Activated CD4-positive, alpha-beta memory T cell treated with anti-CD3 and anti-CD28 coated beads for 36 hours (primary cell): Measurements from ENCODE around the gene WDR47. TPM values are rescaled to one million over a fixed set of nuclear protein-coding genes. Genes with fewer than 3 reads are reported as not detected.

ENCODE experiments used
- CTCF ChIA-PET: fragments of 350-600 bp; sonication (Branson Sonifier 250); formaldehyde crosslinking; loops from one replicate; lab custom pipeline; 2021; ENCODE audit warnings: antibody characterized with exemption, inconsistent platforms; lab: Charles Lee
- POLR2A ChIA-PET: fragments of 350-600 bp; sonication (Branson Sonifier 250); formaldehyde crosslinking; loops from one replicate; lab custom pipeline; 2021; ENCODE audit warnings: antibody characterized with exemption; lab: Charles Lee
- DNase-seq: peaks from one replicate; pipeline ENCODE4 v3.0.0-alpha.2; 2020
- H3K27ac Mint-ChIP-seq: one replicate; pipeline ENCODE4 v1.8.0; 2021; ENCODE audit warnings: mixed read lengths
- H3K27me3 Mint-ChIP-seq: one replicate; pipeline ENCODE4 v1.8.0; 2021; ENCODE audit warnings: mixed read lengths
- H3K36me3 Mint-ChIP-seq: one replicate; pipeline ENCODE4 v1.8.0; 2021; ENCODE audit warnings: mixed read lengths
- H3K4me1 Mint-ChIP-seq: one replicate; pipeline ENCODE4 v1.8.0; 2021; ENCODE audit warnings: low read depth, mixed read lengths
- H3K4me3 Mint-ChIP-seq: one replicate; pipeline ENCODE4 v1.8.0; 2021; ENCODE audit warnings: mild to moderate bottlenecking, mixed read lengths
- H3K9me3 Mint-ChIP-seq: one replicate; pipeline ENCODE4 v1.8.0; 2021; ENCODE audit warnings: mixed read lengths
- intact Hi-C: fragments of 100-400 bp; cut with micrococcal nuclease; formaldehyde crosslinking; loops from one replicate; pipeline ENCODE4 v1.15.1; 2023
- total RNA-seq, 2 experiments: library from RNA; stranded (reverse); gene quantifications; one replicate each; pipeline ENCODE4 v1.2.3, GENCODE V29; 2021

The WDR47 gene
- 10 to 100 TPM; 10.1 to 11.4 TPM for total RNA-seq

DNA sequence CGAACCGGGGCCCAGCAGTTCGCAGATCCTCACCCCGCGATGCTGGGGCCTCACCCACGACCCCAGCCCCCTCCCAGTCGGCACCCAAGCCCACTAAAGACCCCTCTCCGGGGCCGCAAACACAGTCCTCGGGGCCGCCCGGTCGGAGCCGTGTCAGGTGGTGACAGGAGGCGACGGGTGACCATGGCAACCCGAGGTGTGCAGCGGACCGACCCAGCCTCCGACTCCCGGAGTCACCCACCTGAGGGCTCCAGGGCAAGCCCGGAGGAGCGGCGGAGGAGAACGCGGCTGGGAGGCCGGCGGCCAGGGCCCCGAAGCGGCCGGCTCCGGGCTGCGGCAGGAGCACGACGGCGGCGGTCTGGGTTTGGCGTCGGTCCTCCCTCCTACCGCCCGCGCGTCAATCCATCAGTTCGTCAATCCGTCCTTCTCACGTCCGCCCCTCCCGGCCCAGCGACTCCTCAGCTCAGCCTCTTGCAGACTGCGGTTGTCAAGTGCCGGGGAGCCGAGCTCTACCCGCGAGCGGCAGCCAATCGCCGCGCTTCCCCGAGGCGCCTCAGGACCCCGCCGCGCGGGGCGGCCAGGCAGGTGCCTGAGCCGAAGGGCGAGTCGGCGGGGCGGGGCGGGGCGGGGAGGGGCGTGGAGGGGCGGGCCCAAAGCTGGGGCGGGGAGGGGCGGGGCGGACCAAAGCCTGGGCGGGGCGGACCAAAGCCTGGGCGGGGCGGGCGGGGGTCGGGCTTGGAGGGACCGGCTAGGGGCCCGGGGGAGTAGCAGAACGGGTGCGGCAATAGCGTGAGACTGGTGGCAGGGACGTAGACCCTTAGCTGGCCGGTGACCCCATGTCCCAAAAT is at the start of gene WDR47:
Gene WDR47 (minus strand): TSS at position 482 of the 848 bp plus-strand sequence. CDS start 18,590 bp downstream, outside the sequence.
- Mint-ChIP-seq H3K4me3 (peak within 1 kb of the TSS; percentile 84), H3K4me1 (peaks cover 12% of the 10 kb centered on the region), H3K9me3 (no peaks in the 10 kb centered on the region), H3K27me3 (no peaks in the 10 kb centered on the region), H3K27ac (peak within 1 kb of the TSS; percentile 76), H3K36me3 (no peaks in the 10 kb centered on the region)
- intact Hi-C loops = loop anchor here (1.0 to 2.0 kb wide), 5 partner anchors 34 to 79 kb away; partner anchors contain the start of genes CLCC1, TAF13 and TMEM167B
- CTCF ChIA-PET = interaction anchor here (0.9 to 1.8 kb wide), 5 partner anchors 19 to 214 kb away, joined by 3 to 6 read pairs (median 5); partner anchors contain the start of gene CLCC1
- peak; percentile 97 for DNase-seq
- POLR2A ChIA-PET = interaction anchor here (0.6 to 1.7 kb wide), 8 partner anchors 16 to 80 kb away, joined by 3 to 12 read pairs (median 3); partner anchors contain the start of genes TAF13 and TMEM167B

DNA sequence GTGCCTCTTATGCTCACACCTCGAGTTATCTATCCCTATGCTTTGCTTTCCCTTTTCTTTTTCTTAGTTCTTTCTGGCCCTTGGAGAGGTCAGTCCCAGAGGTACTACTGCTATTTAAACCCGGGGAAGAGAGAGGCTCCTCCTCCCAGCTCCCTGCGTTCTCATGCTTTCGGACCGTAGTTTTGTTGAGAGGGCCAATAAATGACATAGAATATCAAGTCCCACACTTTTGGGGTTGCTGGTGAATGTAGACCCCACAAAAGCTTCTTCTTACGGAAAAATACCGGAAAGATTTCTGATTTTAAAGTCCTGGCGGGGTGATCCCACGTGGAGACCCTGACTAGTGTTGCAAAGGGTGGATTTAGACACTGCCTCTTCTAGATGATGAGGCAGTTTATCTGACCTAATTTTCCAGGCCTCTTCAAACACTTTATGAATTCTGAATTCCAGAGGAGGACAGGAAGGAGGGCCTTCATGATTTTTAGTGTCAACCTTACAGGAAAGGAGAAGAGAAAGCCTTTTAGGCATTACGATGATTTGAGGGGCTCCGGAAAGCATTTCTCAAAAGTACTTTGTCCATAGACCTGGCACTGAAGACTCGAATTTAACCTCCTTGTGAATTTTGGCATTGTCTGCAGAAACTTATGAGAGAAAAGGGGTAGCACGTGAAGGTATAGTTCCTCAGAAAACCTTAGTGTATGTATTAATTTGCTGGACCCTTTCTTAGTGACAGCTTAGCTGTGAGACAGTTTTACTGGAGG is 49.4 kb upstream of the WDR47 start:
- H3K4me3 Mint-ChIP-seq = peak overlapping the region; percentile 88
- intact Hi-C loops = loop anchor here (1.0 to 2.0 kb wide), 4 partner anchors 9 to 128 kb away; partner anchors contain the start of genes CLCC1 and WDR47
- DNase-seq = peak; percentile 41
- H3K9me3 Mint-ChIP-seq = no peaks in the 10 kb centered on the region
- H3K27ac Mint-ChIP-seq = peak overlapping the region; percentile 92
- peaks cover 19% of the 10 kb centered on the region for H3K36me3 Mint-ChIP-seq
- H3K27me3 Mint-ChIP-seq = no peaks in the 10 kb centered on the region
- H3K4me1 Mint-ChIP-seq = peaks cover 32% of the 10 kb centered on the region
- ChIA-PET POLR2A (interaction anchor here (0.7 to 2.8 kb wide), 10 partner anchors 9 to 399 kb away, joined by 3 to 55 read pairs (median 4); partner anchors contain the start of genes ELAPOR1, PRPF38B, SARS1 and TAF13), CTCF (interaction anchor here (0.8 to 3.0 kb wide), 7 partner anchors 9 to 173 kb away, joined by 3 to 46 read pairs (median 6); partner anchors contain the start of gene TAF13)

DNA sequence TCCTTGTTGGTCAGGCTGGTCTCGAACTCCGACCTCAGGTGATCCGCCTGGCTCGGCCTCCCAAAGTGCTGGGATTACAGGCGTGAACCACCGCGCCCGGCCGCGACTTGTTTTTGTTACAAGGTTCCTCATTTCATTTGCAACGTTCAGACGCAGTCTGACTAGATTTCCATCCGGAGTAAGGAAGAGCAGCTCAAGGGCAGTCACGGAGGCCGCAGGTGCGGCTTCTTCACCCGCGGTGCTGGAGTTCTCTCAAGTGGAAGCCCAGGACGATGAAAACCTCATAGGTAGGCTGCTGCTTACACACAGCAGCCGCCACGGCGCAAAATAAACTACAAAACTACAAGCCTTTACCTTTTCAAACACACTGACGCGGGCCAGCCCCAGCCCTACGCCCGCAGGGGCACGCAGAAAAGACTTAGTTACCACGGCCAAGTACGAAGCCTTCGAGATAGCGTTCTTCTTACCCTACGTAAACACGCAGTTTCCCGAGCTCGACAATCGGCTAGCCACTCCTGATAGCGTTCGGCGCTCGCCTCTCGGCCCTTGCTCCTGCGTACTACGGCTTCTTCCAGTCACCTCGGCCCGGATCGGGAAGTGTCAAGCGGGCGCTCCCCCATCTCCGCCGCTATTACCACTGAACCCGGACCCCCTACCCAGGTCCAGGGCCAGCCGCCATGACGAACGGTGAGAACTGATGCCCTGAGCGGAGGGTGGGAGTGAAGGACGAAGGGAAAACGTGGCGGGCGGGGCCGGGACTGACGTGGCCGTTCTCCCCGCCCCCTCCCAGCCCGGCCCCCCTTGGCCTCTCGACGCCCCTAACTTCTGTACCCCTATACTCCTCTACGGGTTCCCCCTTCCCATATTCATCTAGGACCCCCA is 48.5 kb upstream of the WDR47 start, which contains the start of gene TMEM167B:
Gene TMEM167B (plus strand): TSS at position 569 of the 882 bp plus-strand sequence. CDS start 109 bp downstream, at position 678.
- Mint-ChIP-seq H3K4me1 (peaks cover 28% of the 10 kb centered on the region), H3K36me3 (peaks cover 19% of the 10 kb centered on the region)

DNA sequence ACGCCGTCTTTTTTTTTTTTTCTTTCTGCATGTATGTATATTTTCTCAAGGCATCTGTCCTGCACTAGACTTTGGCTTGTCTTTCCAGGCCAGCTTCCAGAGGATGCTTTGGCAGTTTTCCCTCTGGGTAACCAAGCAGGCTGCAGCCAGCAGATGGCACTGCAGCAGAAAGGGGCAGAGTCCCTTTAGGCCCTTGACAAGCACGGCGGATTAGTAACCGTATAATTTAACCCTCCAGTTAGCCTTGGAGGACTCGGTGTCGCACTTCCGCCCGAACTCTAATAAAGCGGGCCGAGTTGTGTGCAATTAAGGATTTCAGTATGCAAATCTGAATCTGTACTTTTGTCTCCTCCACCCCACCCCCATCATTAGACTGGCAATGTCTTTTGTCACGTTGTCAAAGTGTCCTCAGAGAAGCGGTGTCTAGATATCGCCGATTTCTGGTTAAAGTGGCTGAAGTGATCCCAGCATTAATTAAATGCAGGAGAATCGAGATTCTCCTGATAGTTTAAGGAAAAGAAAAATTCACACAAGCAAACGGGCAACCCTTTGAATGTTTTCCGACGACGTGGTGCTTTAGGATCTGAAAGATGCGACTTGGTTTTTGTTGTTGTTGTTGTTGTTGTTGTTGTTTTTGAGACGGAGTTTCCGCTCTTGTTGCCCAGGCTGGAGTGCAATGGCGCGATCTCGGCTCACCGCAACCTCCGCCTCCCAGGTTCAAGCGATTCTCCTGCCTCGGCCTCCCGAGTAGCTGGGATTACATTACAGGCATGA is 47.5 kb upstream of the WDR47 start:
- Mint-ChIP-seq H3K36me3 (peaks cover 12% of the 10 kb centered on the region), H3K27me3 (no peaks in the 10 kb centered on the region), H3K27ac (peak overlapping the region; percentile 92), H3K4me3 (peak overlapping the region; percentile 88), H3K9me3 (no peaks in the 10 kb centered on the region), H3K4me1 (peaks cover 22% of the 10 kb centered on the region)
- POLR2A ChIA-PET = interaction anchor here (1.5 to 2.8 kb wide), 3 partner anchors 11 to 48 kb away, joined by 6 to 55 read pairs (median 7); partner anchors contain the start of genes TAF13 and WDR47
- intact Hi-C loops = loop anchor here (1.0 to 2.0 kb wide), 3 partner anchors 13 to 127 kb away; partner anchors contain the start of genes CLCC1, TAF13 and WDR47
- DNase-seq = peak; percentile 49
- CTCF ChIA-PET = interaction anchor here (0.6 to 3.0 kb wide), 3 partner anchors 11 to 25 kb away, joined by 3 to 46 read pairs (median 10); partner anchors contain the start of gene TAF13

More for the DNA sequence above, 48.5 kb upstream of the WDR47 start, which contains the start of gene TMEM167B:
- Mint-ChIP-seq H3K4me3 (peak within 1 kb of the TSS; percentile 88), H3K9me3 (no peaks in the 10 kb centered on the region), H3K27me3 (no peaks in the 10 kb centered on the region), H3K27ac (peak within 1 kb of the TSS; percentile 92)
- intact Hi-C loops = loop anchor here (1.0 to 2.0 kb wide), 5 partner anchors 10 to 128 kb away; partner anchors contain the start of genes CLCC1, TAF13 and WDR47
- POLR2A ChIA-PET = interaction anchor here (0.7 to 2.8 kb wide), 6 partner anchors 10 to 398 kb away, joined by 3 to 55 read pairs (median 6); partner anchors contain the start of genes PRPF38B, SARS1, TAF13 and WDR47
- DNase-seq = peak; percentile 94
- CTCF ChIA-PET = interaction anchor here (0.6 to 3.0 kb wide), 5 partner anchors 10 to 393 kb away, joined by 3 to 46 read pairs (median 10); partner anchors contain the start of genes ATXN7L2 and TAF13

DNA sequence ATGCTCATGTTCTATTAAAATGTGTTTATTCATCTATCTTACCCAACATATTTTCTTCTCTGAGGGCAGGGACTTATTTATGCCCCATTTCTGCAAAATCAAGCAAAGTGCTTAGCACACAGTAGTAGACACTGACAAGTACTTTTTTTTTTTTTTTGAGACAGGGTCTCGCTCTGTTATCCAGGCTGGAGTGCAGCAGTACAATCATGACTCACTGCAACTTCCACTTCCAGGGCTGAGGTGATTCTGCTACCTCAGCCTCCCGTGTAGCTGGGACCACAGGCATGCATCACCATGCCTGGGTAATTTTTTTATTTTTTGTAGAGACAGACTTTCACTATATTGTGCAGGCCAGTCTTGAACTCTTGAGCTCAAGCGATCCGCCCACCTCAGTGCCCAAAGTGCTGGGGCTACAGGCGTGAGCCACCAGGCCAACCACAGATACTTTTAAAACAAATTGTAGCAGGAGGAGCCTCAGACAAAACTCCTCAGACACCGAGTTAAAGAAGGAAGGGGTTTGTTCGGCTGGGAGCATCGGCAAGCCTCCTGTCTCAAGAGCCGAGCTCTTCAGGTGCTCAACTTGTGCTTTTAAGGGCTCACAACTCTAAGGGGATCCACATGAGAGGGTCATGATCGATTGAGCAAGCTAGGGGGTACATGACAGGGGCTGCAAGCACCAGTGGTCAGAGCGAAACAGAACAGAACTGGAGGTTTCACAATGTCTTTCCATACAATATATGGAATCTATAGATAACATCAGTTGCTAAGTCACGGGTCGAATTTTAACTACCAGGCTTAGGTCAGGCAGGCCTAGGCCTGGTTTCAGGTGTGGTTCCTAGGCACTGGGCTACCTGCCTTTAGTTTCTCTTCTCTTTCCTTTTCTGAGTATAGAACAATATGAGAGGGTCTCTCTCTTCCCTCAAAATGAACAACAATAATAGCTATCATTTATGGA is 42.9 kb upstream of the WDR47 start:
- CTCF ChIA-PET = interaction anchor here (0.6 to 1.0 kb wide), 2 partner anchors 9 to 84 kb away, joined by 3 read pairs; partner anchors contain the start of gene TAF13
- Mint-ChIP-seq H3K9me3 (no peaks in the 10 kb centered on the region), H3K27ac (no peak overlapping the region), H3K36me3 (no peaks in the 10 kb centered on the region), H3K4me3 (no peak overlapping the region), H3K27me3 (no peaks in the 10 kb centered on the region), H3K4me1 (no peaks in the 10 kb centered on the region)
- POLR2A ChIA-PET = interaction anchor here (1.2 kb wide), 1 partner anchor 9 kb away, joined by 3 read pairs; the partner anchor contains the start of gene TAF13
- intact Hi-C loops = no loop called here
- DNase-seq = no peak

DNA sequence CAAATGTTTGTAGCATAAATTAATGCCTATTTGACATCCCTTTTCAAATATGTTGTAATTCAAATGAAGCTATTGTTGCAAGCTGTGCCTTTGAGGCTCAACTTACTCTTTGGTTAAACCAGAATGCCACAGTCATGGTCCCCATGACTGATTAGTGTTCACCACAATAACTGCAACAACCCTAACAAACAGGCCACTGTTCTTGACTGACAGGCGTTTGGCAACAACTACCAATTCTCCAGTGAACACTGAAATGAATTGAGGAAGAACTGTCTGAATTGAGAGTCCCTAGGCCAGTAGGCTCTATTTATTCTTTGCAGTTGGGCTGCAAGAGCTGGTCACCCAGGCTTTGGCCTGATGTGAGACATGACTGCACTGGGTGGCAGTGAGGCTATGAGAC is 42.0 kb upstream of the WDR47 start:
- Mint-ChIP-seq H3K9me3 (no peaks in the 10 kb centered on the region), H3K36me3 (no peaks in the 10 kb centered on the region), H3K4me3 (no peak overlapping the region), H3K27me3 (no peaks in the 10 kb centered on the region), H3K27ac (no peak overlapping the region), H3K4me1 (no peaks in the 10 kb centered on the region)
- ChIA-PET CTCF (interaction anchor here (0.5 to 1.0 kb wide), 2 partner anchors 8 to 750 kb away, joined by 3 read pairs; partner anchors contain the start of gene TAF13), POLR2A (interaction anchor here (1.1 to 1.2 kb wide), 2 partner anchors 8 to 16 kb away, joined by 3 read pairs; partner anchors contain the start of gene TAF13)
- intact Hi-C loops = no loop called here
- DNase-seq = no peak

DNA sequence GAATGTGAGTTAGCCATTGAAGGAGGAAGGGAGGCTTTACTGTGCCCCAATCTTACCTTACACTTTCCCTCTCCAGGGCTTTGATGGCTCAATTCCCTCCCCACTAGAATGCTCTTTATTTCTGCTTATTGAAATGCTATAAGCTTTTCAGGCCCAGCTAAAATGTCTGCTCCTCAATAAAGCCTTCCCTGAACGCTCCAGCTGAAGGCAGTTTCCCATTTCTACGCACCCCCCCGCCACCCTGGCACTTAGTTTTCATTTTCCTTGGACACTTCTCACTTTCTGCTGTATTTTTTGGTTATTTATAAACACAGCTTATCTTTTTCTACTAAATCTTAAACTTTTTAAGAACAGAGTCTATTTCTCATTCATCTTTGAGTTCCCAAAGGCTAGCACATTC is 41.6 kb upstream of the WDR47 start:
- no peak for DNase-seq
- Mint-ChIP-seq H3K9me3 (no peaks in the 10 kb centered on the region), H3K4me3 (no peak overlapping the region), H3K27ac (no peak overlapping the region), H3K4me1 (no peaks in the 10 kb centered on the region), H3K27me3 (no peaks in the 10 kb centered on the region), H3K36me3 (no peaks in the 10 kb centered on the region)
- CTCF ChIA-PET = no interaction called here
- POLR2A ChIA-PET = interaction anchor here (1.1 to 1.2 kb wide), 2 partner anchors 7 to 17 kb away, joined by 3 read pairs; partner anchors contain the start of gene TAF13
- intact Hi-C loops = no loop called here

DNA sequence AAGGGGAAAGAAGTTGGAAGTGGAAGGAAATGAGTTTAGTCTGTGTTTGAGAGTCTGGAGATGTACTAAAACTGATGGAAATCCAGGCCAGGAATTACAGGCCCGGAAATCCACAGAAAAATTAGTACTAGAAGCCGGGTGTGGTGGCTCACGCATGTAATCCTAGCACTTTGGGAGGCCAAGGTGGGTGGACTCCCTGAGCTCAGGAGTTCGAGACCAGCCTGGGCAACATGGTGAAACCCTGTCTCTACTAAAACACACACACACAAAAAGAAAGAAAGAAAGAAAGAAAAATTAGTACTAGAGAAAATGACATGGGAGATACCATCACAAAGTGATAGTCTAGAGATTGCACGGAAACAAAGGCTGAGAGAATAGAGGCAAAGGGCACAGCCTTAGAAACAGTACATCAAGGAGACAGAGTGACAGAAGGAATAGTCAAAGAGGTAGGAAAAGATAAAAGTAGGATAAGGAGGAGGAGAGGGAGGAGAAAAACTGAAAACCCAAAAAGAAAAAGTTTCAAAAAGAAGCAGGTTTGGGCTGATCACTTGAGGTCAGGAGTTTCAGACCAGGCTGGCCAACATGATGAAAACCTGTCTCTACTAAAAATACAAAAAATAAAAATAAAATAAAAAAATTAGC is 38.7 kb upstream of the WDR47 start:
- POLR2A ChIA-PET = no interaction called here
- CTCF ChIA-PET = no interaction called here
- Mint-ChIP-seq H3K4me1 (peaks cover 3% of the 10 kb centered on the region), H3K4me3 (no peak overlapping the region), H3K27me3 (no peaks in the 10 kb centered on the region), H3K9me3 (no peaks in the 10 kb centered on the region), H3K36me3 (peaks cover 5% of the 10 kb centered on the region), H3K27ac (no peak overlapping the region)
- intact Hi-C loops = no loop called here
- no peak for DNase-seq

DNA sequence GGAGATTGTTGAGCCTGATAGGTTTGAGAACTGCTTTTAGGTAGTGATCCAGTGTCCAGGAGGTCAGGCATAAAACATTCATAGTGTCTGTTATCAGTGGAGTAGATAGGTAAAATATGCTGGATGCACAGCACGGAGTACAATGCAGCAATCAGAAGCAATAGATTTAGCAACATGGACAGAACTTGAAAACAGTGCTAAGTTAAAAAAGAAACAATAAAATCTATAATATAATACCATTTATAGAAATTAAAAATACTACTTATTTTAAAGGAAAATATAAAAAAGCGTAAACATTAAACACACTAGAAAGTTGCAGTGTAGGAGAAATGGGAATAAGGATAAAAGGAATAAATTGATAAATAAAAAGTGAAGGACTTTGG is 37.3 kb upstream of the WDR47 start:
- POLR2A ChIA-PET = no interaction called here
- intact Hi-C loops = no loop called here
- H3K4me1 Mint-ChIP-seq = peaks cover 13% of the 10 kb centered on the region

More for the DNA sequence above, 37.3 kb upstream of the WDR47 start:
- H3K9me3 Mint-ChIP-seq = no peaks in the 10 kb centered on the region
- H3K27me3 Mint-ChIP-seq = no peaks in the 10 kb centered on the region
- CTCF ChIA-PET = no interaction called here
- no peak overlapping the region for H3K27ac Mint-ChIP-seq
- H3K36me3 Mint-ChIP-seq = peaks cover 6% of the 10 kb centered on the region
- no peak overlapping the region for H3K4me3 Mint-ChIP-seq
- no peak for DNase-seq
